Testis (tissue), 3 donors: ENCODE data around the gene CYP3A7. TPM values are rescaled to one million over a fixed set of nuclear protein-coding genes. Genes with fewer than 3 reads are reported as not detected.

Source experiments
- DNase-seq: peaks from one replicate; pipeline ENCODE4 v3.0.0-alpha.2; 2019
- H3K27ac ChIP-seq, 2 donors: fragments of 200-600 bp; sonication (generic); one replicate each; pipeline ENCODE4 v1.5.1; 2019
- H3K27me3 ChIP-seq: fragments of 200-600 bp; sonication (generic); one replicate; pipeline ENCODE4 v1.5.1; 2019
- H3K36me3 ChIP-seq: fragments of 200-600 bp; sonication (generic); one replicate; pipeline ENCODE4 v1.5.1; 2017; ENCODE audit warnings: low read depth; ENCODE audit errors: missing control alignments
- H3K4me1 ChIP-seq: fragments of 200-600 bp; sonication (generic); one replicate; pipeline ENCODE4 v1.5.1; 2019
- H3K4me3 ChIP-seq, 2 donors: fragments of 200-600 bp; sonication (generic); one replicate each; pipeline ENCODE4 v1.5.1; 2017 to 2019
- H3K9me3 ChIP-seq: fragments of 200-600 bp; sonication (generic); one replicate; pipeline ENCODE4 v1.5.1; 2017
- POLR2A ChIP-seq: fragments of 450-650 bp; IDR thresholded peaks from one replicate; pipeline ENCODE4 v1.6.1; 2017; ENCODE audit warnings: antibody characterized with exemption, mild to moderate bottlenecking, moderate library complexity
- WGBS, 2 donors: methylation state at CpG; one replicate each; pipeline ENCODE4 v1.1.5; 2018; 5-methylcytosine and 5-hydroxymethylcytosine counted together
- intact Hi-C: fragments of 100-400 bp; cut with DNase I; formaldehyde crosslinking; loops from one replicate; pipeline ENCODE4 v1.15.1; 2023; ENCODE audit warnings: low total_unique reads
- polyA plus RNA-seq: library from polyadenylated mRNA; stranded (reverse); fragments of 350-450 nt; fragmentation: Illumina TruSeq; extraction: RNeasy Lipid Tissue Mini Kit (QIAGEN cat#74804); gene quantifications from one replicate; pipeline ENCODE4 v1.2.3, GENCODE V29; 2014; ENCODE audit warnings: low read depth, low replicate concordance; ENCODE audit not compliant: insufficient read depth
- total RNA-seq, 2 donors: library from RNA; depleted of rRNA; stranded (reverse); fragments of >200 nt; gene quantifications; one replicate each; pipeline ENCODE4 v1.2.3, GENCODE V29; 2016
- TF ChIP-seq, protein P1 (sequence below), 3 experiments: fragments of 450-650 bp in 2 of 3; fragments of 200-600 bp in 1 of 3; sonication (generic) in 1 of 3; IDR thresholded peaks; one replicate each; pipeline ENCODE4 v1.5.1; 2016 to 2019; ENCODE audit warnings: antibody characterized with exemption in 3 of 3, mild to moderate bottlenecking in 2 of 3, moderate library complexity in 1 of 3

CYP3A7 gene
- total and polyA plus RNA-seq, 3 donors from 2014 or later = not detected

DNA sequence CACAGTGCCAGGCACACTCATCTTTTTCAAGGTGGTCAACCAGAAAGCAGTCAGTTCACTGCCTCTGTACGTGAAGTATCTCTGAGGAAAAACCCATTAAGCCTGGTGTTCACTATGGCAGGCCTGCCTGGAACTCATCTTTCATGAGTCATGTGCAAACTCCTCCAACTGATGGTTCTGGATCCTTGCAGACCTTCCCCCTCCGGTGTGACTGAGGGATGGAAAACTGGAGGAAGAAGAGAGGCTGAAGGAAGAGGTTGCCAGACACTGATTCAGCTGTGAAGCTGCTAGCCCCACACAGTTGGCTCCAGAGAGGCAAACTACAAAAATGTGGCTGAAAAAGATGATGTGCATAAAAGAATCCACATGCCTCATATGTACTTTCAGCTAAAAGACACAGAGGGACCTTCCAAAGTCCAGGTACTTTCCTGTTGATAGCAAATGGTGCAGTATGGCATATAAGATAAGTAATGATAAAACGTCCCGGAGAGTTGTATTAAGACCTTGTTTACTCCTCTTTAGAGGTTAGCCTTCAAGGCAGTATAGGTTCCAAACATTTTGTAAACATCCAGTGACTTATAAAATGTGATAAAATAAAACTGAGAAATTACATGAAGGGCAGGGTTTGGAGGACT lies 57.9 kb downstream of the CYP3A7 start:
- 86 to 93% methylated on average over 4 of the region's 4 CpGs for WGBS, 2 donors
- intact Hi-C loops = no loop called here
- no peak for TF ChIP-seq POLR2A
- TF ChIP-seq, protein P1, sequence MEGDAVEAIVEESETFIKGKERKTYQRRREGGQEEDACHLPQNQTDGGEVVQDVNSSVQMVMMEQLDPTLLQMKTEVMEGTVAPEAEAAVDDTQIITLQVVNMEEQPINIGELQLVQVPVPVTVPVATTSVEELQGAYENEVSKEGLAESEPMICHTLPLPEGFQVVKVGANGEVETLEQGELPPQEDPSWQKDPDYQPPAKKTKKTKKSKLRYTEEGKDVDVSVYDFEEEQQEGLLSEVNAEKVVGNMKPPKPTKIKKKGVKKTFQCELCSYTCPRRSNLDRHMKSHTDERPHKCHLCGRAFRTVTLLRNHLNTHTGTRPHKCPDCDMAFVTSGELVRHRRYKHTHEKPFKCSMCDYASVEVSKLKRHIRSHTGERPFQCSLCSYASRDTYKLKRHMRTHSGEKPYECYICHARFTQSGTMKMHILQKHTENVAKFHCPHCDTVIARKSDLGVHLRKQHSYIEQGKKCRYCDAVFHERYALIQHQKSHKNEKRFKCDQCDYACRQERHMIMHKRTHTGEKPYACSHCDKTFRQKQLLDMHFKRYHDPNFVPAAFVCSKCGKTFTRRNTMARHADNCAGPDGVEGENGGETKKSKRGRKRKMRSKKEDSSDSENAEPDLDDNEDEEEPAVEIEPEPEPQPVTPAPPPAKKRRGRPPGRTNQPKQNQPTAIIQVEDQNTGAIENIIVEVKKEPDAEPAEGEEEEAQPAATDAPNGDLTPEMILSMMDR (IDR thresholded peaks at IDR 0.05) = no peak

DNA sequence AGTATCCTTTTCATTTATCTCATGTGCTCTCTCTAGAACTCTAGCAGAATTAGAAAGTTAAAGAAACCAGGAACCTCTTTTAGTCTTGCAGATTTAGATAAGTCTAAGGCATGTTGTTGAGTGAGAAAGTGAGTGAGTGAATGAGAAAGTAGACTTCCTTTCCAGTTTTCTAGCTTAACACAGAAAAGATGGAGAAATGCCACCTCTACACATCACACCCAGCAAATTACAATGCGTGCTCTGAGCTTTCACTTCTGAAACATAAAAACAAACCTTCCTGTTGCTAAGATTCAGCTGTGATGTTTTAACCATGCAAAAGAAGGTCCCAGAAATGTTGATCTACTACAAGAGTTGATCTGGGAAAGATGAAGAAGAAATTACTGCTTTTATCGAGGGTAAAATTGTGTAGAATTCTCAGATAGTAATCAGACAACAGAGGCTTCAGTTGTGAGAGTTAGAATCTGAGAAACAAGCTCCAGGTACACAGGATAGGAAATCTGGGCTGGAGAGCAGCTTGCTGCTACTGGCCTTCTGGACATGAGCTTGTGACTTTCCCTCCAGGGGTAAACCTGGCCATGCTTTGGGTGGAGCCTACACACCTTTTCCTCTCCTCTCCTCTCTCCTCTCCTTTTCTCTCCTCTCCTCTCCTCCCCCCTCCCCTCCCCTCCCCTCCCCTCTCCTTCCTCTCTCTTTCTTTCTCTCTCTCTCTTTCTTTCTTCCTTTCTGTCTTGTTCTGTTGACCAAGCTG lies 59.8 kb downstream of the CYP3A7 start:
- WGBS, 2 donors = 58 to 73% methylated on average over 2 of the region's 2 CpGs
- no peak for DNase-seq
- intact Hi-C loops = no loop called here
- Histone ChIP-seq H3K27ac (no peak overlapping the region), H3K4me3 (no peak overlapping the region), H3K27me3 (no peaks in the 10 kb centered on the region), H3K4me1 (no peaks in the 10 kb centered on the region), H3K36me3 (no peaks in the 10 kb centered on the region), H3K9me3 (no peaks in the 10 kb centered on the region)
- TF ChIP-seq, protein P1 (IDR thresholded peaks at IDR 0.05) = no peak
- TF ChIP-seq POLR2A = no peak

More for the DNA sequence above, 57.9 kb downstream of the CYP3A7 start:
- H3K27me3 ChIP-seq = no peaks in the 10 kb centered on the region
- H3K4me1 ChIP-seq = no peaks in the 10 kb centered on the region
- no peaks in the 10 kb centered on the region for H3K9me3 ChIP-seq
- DNase-seq = no peak
- no peak overlapping the region for H3K4me3 ChIP-seq
- no peak overlapping the region for H3K27ac ChIP-seq
- H3K36me3 ChIP-seq = no peaks in the 10 kb centered on the region

DNA sequence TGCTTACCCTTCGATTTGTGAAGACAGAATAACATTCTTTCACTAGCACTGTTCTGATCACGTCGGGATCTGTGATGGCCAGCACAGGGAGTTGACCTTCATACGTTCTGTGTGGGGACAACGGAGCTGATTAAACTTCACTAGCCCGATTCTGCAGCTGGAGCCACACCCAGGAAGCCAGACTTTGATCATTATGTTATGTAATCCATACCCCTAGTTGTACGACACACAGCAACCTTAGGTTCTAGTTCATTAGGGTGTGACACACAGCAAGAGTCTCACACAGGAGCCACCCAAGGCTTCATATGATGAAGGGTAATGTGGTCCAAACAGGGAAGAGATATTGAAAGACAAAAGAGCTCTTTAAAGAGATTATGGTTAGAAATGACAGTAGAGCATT lies 62.4 kb downstream of the CYP3A7 start:
- TF ChIP-seq, protein P1 (IDR thresholded peaks at IDR 0.05) = no peak
- TF ChIP-seq POLR2A = no peak
- no peak overlapping the region for H3K4me3 ChIP-seq
- H3K27me3 ChIP-seq = no peaks in the 10 kb centered on the region
- H3K27ac ChIP-seq = no peak overlapping the region
- intact Hi-C loops = no loop called here
- WGBS, 2 donors = 94 to 95% methylated on average over 7 of the region's 7 CpGs
- no peak for DNase-seq
- H3K9me3 ChIP-seq = no peaks in the 10 kb centered on the region
- no peaks in the 10 kb centered on the region for H3K4me1 ChIP-seq
- H3K36me3 ChIP-seq = no peaks in the 10 kb centered on the region

DNA sequence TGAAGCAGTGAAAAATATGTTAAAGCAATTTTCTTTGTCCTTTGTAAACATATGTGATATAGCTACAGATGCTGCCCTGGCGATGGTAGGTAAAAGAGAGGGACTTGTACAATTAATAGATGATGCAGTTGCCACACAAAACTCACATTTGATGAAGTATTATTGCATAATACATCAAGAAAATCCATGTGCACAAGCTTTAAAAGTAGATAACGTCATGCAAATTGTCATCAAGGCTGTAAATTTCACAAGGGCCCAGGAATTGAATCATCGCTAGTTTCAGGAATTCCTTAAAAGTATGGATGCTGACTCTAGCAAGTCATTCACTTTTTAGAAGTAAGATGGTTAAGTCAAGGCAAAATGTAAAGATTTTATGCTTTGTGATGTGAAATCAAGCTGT lies 65.2 kb downstream of the CYP3A7 start:
- no peaks in the 10 kb centered on the region for H3K36me3 ChIP-seq

More for the DNA sequence above, 65.2 kb downstream of the CYP3A7 start:
- no peak for TF ChIP-seq POLR2A
- TF ChIP-seq, protein P1 (IDR thresholded peaks at IDR 0.05) = no peak
- no peak overlapping the region for H3K27ac ChIP-seq
- no peak overlapping the region for H3K4me3 ChIP-seq
- intact Hi-C loops = no loop called here
- no peaks in the 10 kb centered on the region for H3K27me3 ChIP-seq
- H3K9me3 ChIP-seq = no peaks in the 10 kb centered on the region
- DNase-seq = no peak
- H3K4me1 ChIP-seq = no peaks in the 10 kb centered on the region
- 87 to 88% methylated on average over 3 of the region's 3 CpGs for WGBS, 2 donors
